GM18951 (cell line): ENCODE data around the gene MED22.
"Not testable (repeated sequence)": the region's sequence is repeated elsewhere in the genome, so short reads cannot be mapped to it uniquely, and the experiment has no call there.

ENCODE experiments used
- POLR2A ChIP-seq: IDR thresholded peaks from 4 replicates; pipeline ENCODE4 v1.6.1; 2011; ENCODE audit warnings: mild to moderate bottlenecking; ENCODE audit not compliant: insufficient read length, insufficient read depth; ENCODE audit errors: extremely low read depth
- in situ Hi-C: fragments of 300-500 bp; cut with MboI; formaldehyde crosslinking; loops from one replicate; pipeline ENCODE4 v1.12.0; 2022; ENCODE audit warnings: low sequenced_read_pairs, mixed read lengths, inconsistent platforms; ENCODE audit not compliant: unreplicated experiment

MED22 gene

DNA sequence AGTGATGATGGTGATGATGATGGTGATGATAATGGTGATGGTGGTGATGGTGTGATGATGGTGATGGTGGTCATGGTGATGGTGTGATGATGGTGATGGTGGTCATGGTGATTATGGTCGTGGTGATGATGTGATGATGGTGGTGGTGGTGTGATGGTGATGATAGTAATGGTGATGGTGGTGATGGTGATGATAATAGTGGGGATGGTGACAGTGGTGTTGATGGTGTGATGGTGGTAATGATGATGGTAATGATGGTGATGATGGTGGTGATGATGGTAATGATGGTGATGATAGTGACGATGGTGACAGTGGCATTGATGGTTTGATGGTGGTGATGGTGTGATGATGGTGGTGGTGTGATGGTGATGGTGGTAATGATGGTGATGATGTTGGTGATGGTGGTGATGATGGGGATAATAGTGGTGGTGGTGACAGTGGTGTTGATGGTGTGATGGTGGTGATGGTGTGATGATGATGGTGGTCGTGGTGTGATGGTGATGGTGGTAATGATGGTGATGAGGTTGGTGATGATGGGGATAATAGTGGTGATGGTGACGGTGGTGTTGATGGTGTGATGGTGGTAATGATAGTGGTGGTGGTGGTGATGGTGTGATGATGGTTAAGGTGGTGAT, 34.7 kb upstream of the MED22 start:
- no peak for TF ChIP-seq POLR2A
- in situ Hi-C loops = no loop called here

DNA sequence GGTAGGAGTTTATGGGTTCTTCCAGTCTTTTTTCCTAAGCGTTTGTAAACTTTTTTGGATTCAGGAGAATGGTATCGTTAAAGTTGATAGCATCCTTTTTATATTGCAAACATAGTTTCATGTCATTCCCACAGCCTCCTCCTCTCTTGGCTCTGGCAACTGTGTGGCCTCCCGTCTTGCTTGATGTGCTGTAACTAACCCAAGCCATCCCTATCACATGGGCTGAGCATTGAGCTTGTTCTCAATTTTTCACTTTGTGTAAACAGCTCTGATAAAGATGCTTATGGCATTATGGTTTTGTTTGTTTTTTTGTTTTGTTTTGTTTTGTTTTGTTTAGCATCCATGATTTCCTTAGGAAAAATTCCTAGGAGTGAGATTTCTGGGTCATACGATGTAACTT, 32.8 kb upstream of the MED22 start:
- in situ Hi-C loops = no loop called here
- no peak for TF ChIP-seq POLR2A

DNA sequence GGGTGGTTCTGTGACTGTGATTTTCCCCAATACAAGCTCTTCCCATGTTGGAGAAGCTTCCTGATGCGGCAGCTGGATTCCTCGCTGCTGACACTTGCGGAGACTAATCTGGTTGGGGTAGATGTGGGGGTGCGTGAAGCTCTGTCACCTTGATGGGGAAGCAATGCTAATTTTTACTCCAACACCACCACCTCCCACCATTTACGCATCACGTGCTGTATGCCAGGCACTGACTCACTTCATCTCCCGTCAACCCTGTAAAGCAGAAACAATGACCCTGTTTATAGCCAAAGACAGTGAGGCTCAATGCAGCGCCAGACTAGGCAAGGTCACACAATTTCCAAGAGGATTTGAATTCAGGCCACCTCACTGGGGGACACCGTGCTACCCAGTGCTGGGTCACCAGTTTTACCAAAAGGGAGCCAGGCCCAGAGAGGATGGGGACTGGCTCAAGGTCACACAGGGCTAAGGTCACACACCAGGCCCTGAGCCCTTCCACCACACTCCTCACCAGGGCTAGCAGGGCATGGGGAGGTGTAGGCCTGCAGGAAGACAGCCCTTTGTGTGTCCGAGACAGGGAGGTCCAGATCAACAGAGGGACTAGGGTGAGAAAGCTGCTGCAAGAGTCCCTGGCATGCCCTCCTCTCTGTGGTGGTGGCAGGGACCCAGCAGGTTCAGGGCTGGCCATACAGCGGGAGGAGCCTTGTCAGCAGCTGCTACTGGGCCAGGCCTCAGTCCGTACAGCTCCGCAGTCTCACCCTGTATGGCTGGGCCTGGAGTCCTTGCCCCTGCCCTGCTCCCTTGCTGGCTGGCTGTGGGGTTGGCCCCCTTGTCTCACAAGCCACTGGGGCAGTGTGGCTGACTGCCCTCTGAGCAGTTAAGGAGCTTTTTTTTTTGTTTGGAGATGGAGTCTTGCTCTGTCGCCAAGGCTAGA, 31.5 kb upstream of the MED22 start:
- in situ Hi-C loops = no loop called here
- no peak for TF ChIP-seq POLR2A

DNA sequence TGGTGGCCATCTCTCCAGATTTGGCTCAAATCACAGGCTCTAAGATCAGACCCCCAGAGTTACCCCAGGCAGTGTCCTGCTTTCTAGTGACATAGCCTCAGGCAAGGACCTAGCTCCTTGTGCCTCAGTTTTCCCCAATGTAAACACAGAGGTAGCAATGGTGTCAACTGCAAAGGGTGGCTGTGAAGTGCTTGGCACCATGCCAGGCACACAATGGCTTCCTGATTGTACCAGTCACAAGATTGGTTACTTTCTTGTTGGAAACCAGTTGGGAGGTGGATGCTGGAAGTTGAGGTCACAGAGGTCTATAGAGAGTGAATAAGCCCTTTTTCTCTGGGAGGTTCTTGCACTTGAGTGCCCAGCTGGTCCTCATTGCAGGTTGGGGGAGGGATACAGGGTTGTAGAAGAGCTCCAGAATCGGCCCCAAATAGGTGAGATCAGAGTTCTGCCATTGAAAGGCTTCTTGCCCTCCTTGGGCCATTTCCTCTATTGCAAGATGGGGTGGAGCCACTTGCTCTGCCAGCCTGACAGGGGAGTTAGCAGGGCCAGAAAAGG, 30.6 kb upstream of the MED22 start:
- in situ Hi-C loops = no loop called here

DNA sequence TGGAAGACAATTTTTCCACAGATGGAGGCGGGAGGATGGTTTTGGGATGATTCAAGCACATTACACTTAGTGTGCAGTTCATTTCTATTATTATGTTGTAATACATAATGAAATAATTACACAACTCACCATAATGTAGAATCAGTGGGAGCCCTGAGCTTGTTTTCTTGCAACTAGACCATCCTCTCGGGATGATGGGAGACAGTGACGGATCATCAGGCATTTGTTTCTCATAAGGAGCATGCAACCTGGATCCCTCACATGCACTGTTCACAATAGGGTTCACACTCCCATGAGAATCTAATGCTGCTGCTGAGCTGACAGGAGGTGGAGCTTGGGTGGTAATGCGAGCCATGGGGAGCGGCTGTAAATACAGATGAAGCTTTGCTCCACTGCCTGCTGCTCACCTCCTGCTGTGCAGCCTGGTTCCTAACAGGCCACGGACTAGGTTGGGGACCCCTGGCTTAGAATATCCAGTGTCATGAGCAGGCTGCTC, 29.8 kb upstream of the MED22 start:
- TF ChIP-seq POLR2A = no peak
- in situ Hi-C loops = no loop called here

More for the DNA sequence above, 30.6 kb upstream of the MED22 start:
- TF ChIP-seq POLR2A = no peak

DNA sequence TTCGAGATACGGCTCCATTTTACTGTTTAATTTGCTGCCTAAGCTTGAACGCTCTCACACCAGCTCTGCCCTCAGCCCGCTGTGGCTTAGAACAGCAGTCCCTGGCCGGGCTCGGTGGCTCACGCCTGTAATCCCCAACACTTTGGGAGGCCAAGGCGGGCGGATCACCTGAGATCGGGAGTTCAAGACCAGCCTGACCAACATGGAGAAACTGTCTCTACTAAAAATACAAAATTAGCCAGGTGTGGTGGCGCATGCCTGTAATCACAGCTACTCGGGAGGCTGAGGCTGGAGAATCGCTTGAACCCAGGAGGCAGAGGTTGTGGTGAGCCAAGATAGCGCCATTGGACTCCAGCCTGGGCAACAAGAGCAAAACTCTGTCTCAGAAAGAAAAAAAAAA, 29.3 kb upstream of the MED22 start:
- in situ Hi-C loops = not testable (repeated sequence)

DNA sequence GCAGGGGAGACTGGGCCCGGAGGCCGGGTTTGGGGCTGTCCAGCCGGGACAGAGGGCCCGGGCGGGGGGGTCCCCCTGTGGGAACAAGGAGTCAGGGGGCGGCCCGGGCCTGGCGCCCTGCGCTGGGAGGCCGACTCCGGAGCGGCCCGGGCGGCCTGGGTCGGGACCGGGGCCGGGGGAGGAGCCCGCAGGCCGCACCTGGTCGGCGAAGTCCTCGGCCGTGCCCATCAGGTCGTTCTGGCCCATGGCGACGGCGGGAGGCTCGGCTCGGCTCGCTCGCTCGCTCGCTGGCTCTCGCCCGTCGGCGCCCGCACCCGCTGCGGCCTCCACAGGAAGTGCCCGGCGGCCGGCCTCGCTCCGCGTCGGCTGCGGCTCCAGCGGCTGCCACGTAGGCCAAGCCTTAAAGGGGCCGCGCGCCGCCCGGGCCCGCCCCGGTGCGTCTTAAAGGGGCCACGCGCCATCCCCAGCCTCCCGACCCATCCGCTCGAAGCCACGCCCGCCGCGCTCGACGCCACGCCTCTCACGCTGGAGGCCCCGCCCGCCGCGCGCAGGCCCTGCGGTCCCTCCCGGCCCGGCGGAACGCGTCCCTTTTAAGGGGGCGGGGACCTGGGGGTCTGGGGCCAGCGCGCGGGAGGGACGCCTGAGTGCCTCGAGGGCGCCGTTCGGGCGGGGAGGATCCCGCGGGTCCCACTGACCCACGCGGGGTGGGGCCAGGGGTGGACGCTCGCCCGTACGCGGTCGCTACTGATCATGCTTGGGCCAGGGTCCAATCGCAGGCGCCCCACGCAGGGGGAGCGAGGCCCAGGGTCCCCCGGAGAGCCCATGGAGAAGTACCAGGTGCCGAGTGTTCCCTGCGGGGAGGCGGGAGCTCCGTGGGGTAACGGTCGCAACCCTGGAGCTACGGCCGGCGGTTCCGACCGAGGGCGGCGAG, 28.1 kb upstream of the MED22 start, which contains the start of the genes STKLD1 and SURF4:
STKLD1 (plus strand) TSS at position 643 of the 931 bp plus-strand sequence; CDS start at position 751, 108 bp downstream.
SURF4 (minus strand) TSS at position 337 of the 931 bp plus-strand sequence; CDS start at position 246, 91 bp downstream.
- TF ChIP-seq POLR2A = peak; percentile 92
- in situ Hi-C loops = no loop called here

DNA sequence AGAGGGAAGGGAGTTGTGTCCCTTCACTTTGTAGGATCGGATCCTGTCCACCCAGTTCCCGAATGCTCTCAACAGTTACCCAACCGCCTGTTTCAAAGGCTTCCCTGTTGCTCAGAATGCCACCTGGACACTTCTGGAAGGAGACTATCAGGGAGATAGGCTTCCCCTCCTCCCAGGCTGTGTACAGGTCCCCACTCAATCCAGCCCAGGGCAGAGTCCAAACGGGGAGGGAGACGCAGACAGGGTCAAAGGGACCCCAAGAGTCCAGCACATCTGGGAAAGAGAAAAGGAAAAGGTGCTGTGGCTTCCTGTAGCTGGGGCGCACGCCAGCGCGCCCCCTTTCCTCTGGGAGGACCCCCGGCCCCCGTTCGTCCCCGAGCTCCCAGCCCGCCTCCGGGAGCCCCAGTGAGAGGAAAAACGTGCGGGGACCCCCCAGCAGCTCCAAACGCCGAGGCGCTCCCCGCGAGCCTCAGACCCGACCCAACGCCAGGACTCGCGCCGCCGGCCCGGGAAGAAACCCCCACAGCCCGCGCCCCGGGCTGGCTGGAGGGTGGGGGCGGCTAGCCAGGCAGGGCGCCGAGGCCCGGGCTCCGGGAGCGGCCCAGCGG, 27.3 kb upstream of the MED22 start:
- no peak for TF ChIP-seq POLR2A
- in situ Hi-C loops = no loop called here

DNA sequence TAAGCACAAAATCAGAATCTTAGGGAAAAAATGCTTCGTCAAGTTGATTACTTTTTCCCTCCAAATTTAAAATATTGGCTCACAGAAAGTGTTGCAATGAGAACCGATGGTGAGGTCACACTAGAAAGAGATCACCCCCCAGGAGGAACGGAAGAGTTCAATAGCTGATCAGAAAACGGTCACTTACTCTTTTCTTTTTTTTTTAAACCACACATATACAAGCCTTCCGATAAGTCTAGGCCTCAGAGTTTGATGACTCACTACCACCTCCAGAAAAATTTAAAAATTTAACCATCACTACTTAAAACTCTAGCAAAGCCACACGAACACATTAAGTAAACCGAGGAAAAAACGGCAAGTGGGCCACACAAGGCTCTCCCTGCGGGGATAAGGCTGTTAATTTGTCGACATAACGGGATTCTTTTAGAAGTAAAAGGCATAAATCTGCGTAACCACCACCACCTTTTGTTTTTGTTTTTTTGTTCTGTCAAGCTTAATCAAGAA, 26.7 kb upstream of the MED22 start:
- no peak for TF ChIP-seq POLR2A
- in situ Hi-C loops = no loop called here

DNA sequence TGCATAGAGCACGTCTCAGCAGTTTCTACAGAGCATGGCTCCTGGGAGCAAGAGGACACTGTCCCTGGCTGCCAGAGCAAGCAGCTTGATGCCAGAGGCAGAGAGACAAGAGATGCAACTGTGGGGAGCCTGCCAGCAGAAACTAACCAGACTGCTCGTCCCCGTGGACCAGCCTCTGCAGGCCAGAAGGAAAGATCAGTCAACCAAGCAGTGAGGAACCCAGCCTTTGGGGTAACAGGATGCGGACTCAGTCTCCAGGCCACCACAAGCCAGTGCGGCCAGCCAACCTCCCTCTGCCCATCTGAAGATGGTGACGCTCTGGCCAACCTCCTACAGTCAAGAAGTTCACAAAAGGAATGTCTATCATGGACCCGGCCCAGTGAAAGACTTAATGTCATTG, 24.2 kb upstream of the MED22 start:
- in situ Hi-C loops = no loop called here
- no peak for TF ChIP-seq POLR2A

DNA sequence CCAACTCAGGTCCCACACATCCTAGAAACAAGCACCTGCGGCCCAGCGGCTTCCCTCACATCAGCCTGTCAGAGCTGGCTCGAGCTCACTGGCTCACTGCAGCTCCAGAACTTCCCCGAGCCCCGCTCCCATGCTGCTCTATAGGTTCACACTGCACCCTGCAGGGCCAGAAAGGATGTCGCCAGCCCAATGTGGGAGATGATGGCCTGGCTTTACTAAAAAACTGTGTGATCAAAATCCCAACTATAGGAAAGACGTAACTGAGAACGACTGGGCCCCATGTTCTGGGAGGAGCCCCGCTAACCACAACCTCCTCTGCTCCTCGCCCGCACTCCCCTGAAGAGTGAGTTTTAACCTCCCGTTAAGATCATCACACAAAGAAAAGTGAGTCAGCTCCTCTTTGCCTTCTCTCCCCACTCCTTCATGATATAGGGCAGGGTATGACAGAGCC, 23.4 kb upstream of the MED22 start:
- no peak for TF ChIP-seq POLR2A
- in situ Hi-C loops = no loop called here

DNA sequence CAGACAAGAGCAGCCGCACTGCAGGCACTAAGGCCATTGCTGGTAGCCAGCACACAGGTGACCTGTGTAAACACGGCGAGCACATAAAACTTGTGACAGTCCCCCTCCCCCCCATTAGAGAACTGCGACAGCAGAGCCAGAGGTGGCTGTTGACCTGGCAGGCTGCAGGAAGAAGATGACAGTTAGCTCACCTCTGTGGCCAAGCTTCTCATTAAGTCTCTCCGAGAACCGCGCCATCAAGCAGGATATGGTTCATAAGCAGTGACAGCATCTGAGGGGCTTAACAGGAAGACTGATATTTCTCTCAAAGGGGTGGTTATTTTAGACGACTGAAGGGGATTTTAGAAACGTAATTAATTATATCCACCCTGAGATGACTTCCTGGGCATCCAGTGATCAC, 22.8 kb upstream of the MED22 start:
- in situ Hi-C loops = no loop called here
- TF ChIP-seq POLR2A = no peak
